Erythroblast (primary cell): ENCODE measurements around the gene RGS11.

Experiments
- DNase-seq, 2 experiments: peaks; one replicate each; lab custom pipeline; 2025; lab: John Stamatoyannopoulos, UW
- GATA1 ChIP-seq: IDR thresholded peaks from 2 replicates; pipeline ENCODE4 v1.6.1; 2011; ENCODE audit warnings: low read depth, mild to moderate bottlenecking, control low read depth, low read length, moderate library complexity
- POLR2A ChIP-seq: IDR thresholded peaks from 2 replicates; pipeline ENCODE4 v1.6.1; 2011; ENCODE audit warnings: mild to moderate bottlenecking, low read length

RGS11 gene

DNA sequence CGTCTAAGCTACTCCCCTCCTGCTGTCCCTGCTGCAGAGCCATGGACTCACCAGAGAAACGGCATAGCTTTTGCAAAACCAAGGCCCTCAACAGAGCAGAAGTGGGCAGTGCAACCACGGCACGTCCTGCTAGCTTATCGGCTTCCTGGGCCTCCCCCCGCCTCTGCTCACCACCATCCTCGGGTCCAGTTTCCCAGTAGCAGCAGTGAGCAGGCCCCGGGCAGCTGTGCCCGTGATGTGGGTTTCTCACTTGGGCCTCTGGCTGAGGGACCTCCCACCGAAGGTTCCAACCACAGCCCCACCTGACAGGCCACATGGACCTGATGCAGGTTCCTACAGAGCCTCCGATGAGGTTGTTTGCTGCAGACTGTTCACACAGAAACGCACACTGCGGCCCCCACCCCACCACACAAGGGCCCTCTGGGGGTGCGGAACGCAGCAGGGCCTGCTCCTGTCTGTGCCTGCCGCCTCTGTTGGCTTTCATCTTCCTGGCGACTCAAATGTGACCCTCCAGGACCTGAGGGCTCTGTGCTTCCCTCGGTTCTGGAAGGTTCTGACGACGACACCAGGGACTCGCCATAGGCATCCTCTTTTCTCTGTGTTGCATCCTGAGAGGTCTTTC, 32.1 kb upstream of the RGS11 start:
- TF ChIP-seq GATA1 (no peak), POLR2A (no peak)
- DNase-seq: no peak

DNA sequence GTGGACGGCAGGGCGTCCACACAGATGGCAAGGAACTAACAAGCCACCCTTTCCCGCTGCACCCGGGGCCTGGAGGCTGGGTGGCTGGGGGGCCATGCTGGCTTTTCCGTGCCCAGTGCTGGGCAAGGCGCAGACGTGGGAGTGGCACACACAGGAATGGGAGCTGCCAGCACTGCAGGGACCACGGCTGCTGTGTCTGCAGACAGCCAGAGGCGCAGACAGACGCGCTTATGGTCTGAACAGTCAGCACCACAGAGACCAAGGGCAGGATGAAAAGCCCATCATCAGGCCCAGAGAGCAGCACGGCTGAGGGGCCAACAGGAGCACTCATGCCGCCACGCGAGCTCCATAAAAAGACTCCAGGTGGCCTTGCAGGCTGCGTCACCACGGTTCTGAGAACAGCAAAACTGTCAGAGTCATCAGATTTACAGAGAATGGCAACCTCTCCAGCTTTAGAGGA, 31.2 kb upstream of the RGS11 start:
- DNase-seq: no peak
- no peak for TF ChIP-seq GATA1
- no peak for TF ChIP-seq POLR2A

DNA sequence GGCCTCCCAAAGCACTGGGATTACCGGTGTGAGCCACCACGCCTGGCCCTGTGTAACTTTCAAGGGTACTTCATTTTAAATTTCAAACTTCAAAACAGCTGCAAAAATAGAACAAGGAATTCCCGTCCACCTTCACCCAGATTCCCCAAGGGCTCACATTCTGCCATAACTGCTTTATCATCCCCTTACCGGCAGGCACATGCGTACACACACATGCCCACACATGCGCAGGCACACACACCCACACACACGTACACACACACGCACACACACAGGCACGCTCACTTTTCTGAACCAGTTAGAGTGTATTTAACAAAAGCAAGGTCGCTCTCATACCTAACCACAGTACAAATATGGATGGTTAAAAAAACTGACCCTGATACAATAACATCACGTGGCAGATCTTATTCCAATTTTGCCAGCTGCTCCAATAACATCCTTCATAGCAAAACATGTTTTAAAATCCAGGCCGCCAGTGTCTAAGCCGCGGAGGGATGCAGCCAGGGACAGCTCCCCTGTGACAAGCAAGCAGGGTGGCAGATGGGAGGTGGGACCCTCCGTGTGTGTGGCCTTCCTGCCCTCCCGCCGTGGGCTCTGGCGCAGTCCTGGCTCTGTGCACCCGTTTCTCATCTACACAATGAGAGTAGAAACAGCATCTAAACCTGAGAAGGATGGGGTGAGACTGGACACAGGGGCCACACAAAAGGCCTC, 30.3 kb upstream of the RGS11 start:
- TF ChIP-seq GATA1 (no peak), POLR2A (no peak)
- no peak for DNase-seq

DNA sequence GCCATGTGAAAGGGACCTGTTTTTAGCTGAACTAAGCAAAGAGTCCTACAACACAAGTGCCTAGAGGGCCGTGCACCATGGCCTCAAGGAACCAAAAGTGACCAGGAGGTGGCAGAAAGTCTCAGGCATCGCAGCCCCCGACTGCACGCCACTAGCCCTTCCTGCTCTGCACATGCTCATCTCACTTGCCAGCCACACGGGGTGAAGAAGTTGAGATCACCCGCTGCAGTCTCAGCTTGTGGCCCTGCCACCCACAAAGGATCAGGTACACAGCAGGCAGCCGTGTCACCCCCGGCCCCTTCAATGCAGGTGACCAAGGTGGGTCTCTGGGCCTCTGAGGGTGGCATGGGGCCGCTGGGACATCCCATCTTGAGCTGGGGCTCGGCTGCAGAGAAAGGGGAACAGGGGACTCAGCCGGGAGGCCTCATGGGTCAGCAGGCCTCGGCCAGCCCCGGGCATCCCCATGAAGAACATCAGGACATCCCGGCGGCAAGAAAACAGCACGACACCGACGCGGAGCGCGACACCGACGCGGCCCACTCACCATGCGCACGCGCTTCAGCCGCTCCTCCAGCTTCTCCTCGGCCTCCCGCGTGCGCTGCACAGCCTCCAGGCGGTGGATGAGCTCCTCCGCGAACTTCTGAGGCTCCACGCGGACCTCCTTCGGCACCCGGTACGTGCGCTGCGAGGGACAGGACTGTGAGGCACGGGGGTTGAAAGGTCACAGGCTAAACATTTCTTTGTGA, 28.2 kb upstream of the RGS11 start:
- DNase-seq: peak; percentile 23 to 31
- no peak for TF ChIP-seq POLR2A
- TF ChIP-seq GATA1: no peak

DNA sequence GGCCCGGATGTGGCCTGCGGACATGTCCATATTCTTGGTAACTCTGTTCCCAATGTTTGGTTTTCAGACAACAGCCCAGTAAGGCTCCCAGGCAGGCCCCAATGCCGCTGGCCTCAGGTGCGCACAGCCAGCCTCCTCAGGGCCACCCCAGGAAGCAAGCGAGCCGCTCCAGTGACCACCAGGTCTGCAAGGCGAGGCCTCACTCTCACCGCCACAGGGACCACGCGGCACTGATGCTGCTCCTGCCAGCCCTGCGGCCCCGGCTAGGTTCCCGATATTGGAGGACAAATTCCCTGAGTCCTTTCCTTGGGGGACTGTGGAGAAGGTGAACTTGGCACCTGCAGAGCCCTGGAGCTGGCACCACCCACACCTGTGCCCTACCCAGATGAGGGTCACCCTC, 26.2 kb upstream of the RGS11 start:
- no peak for DNase-seq
- TF ChIP-seq POLR2A (no peak), GATA1 (no peak)

DNA sequence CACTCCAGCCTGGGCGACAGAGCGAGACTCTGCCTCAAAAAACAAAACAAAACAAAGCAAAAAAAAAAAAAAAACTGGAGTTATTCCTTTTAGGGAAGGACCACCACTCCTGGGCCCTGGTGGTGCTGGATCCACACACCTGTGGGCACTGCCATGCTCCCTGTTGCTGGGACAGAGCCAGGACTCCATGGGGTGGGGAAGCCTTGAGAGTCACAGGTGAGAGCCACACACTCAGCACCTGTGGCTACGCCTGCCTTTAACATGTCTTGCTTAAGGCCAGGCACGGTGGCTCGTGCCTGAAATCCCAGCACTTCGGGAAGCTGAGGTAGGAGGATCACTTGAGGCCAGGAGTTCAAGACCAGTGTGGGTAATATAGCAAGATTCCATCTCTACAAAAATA, 25.5 kb upstream of the RGS11 start:
- TF ChIP-seq POLR2A (no peak), GATA1 (no peak)
- no peak for DNase-seq

DNA sequence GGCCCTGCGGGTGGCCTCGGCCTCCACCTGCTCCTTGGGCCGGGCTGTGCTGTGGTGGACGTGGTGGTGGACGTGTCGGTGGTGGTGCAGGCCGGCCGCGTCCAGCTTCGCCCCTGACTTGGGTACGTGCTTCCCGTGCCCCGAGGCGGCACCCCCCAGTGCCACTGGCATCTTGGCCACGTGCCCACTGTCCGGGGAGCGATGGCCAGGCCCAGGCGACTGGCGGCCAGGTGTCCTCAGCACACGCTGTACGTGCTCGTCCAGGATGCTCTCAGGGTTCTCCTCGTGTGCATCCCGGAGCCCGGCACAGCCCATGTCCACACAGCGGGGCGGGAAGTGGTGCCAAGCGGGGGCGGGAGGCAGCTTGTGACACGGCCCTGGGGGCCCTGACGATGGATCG, 22.1 kb upstream of the RGS11 start:
- TF ChIP-seq GATA1 (no peak), POLR2A (no peak)
- DNase-seq: no peak

DNA sequence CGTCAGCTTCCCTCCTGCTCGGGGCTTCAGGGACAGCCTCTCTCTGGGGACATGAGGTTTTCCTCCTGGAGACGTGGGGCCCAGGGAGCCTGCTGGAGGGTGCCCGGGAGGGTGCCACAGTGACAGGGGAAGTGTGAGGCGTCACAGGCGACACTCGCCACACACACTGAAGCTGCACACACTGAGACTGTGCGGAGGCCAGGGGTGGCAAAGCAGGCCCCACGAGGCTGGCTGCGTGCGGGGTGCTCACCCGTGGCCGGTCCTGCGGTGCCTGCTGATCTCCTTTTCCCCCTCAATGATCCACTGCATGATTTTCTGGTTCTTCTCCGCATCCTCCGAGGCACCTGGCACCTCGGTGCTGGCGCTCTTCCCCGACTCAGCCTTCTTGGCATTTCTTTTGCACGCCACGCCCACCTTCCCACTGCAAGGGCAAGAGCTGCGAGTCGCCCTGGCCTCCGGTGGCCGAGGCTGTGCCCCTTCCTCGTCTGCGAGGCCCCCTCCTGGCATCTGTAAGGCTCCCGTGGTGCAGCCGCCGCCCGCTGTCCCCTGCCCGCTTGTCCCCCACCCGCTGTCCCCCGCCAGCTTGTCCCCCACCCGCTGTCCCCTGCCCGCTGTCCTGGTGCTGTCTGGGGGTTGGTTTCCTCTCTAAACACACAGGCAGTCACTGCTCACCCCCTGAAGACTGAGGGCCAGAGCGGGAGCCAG, 21.2 kb upstream of the RGS11 start:
- TF ChIP-seq GATA1 (no peak), POLR2A (no peak)
- DNase-seq: no peak

DNA sequence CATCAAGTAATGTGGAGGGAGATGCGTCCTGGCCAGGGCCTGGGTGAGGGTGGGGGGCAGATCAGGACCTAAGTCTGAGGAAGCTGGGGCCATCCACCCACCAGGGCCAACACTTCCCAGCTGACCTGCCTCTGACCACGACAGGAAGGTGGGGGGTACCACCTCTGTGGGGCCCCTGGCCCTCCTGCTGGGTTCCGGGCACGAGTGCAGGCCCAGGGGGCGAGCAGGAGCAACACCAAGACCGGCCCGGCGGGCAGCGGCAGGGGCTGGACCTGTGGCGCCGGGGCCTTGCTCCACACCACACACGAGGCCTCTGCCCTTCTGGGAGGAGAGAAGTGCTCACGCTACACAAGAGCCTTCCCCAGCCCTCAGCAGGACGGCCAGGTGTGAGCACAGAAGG, 20.5 kb upstream of the RGS11 start:
- no peak for DNase-seq
- TF ChIP-seq POLR2A (no peak), GATA1 (no peak)

DNA sequence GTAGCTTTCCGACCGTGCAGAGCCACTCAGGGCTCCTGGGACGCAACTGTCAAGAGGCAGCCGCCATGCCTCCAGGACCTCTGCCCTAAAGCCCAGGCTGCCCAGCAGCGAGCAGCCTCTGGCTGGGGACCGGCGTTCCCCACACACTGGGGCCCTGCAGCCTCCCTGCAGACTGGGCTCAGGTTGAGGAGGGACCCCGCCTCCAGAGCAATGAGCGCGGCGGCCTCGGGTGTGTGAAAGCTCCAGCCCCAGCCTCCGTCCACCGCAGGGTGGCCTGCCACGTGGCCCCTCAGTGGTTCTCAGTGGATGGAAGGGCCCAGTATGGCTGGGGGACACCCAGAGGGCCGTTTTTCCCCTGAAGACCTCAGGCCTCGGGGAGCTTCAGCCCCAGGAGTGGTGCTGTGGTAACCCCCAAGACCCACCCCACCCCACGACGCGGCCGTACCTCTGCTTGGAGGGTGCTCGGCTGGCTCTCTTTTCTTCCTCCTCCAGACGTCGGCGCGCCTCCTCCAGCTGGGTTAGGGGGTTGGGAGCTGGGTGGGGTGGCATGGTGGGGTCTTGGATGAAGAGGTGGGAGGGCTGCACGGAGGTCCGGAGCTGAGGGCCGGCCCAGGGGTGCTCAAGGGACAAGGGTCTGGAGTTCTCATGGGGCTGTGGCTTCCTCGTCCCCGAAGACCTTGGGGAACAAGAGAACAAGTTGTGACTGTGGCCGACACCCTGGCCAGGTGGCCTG, 17.5 kb upstream of the RGS11 start:
- no peak for TF ChIP-seq GATA1
- no peak for TF ChIP-seq POLR2A
- no peak for DNase-seq

DNA sequence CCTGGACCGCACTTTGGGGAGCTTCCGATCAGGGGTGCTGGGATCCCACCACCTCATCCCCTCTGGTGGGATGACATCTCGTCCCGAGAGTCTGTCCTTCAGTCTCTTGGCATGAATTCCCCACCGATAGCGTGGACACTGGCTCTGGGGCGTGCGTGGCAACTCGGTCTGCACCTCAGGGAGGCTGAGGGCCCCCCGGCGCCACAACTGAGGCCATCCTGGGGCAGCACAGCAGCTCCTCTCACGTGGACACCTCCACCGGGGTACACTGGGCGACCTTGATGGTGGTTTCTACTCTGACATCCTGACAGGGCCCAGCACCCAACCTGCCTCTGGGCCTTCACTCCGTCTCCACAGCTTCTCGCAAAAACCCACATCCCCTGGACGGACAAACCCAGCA, 15.8 kb upstream of the RGS11 start:
- TF ChIP-seq GATA1: no peak
- no peak for TF ChIP-seq POLR2A
- no peak for DNase-seq

DNA sequence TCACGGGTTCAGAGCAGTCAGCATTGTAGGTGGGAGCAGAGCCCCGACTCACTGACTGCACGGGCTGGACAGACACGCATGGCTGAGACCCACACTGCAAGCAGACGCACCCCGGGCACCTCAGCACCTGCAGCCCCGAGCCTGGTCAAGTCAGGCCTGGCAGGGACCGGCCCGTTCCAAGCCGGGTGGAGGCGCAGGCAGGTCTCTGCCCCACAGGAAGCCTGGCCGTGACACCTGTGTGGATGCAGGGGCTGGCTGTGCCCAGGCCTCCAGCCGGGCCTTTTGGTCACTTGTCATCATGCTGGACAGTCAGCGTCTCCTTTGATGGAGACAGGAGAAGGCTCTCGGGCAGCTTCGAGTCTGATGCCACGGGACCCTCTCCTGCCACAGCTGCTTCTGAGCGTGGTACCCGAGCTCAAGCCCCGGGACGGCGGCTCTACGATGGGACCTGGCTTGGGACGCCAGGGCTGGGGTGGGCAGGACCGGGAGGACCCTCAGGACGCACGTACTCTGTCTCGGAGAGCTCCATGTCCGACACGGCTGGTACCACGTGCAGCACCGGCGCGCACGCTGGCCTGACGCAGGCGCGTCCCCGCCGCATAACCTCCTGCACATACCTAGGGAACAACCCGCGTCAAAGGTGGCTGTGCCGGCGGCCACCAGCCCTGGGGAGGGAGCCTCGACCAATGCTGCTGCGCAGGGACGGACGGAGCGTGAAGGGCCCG, 15.1 kb upstream of the RGS11 start:
- DNase-seq: no peak
- TF ChIP-seq GATA1: no peak
- no peak for TF ChIP-seq POLR2A
